ENCODE measurements around the gene EMC8. TPM values are rescaled to one million over a fixed set of nuclear protein-coding genes. Genes with fewer than 3 reads are reported as not detected.

The EMC8 gene
- total RNA-seq, 1 experiment from 2014 or later: 62.7 TPM

DNA sequence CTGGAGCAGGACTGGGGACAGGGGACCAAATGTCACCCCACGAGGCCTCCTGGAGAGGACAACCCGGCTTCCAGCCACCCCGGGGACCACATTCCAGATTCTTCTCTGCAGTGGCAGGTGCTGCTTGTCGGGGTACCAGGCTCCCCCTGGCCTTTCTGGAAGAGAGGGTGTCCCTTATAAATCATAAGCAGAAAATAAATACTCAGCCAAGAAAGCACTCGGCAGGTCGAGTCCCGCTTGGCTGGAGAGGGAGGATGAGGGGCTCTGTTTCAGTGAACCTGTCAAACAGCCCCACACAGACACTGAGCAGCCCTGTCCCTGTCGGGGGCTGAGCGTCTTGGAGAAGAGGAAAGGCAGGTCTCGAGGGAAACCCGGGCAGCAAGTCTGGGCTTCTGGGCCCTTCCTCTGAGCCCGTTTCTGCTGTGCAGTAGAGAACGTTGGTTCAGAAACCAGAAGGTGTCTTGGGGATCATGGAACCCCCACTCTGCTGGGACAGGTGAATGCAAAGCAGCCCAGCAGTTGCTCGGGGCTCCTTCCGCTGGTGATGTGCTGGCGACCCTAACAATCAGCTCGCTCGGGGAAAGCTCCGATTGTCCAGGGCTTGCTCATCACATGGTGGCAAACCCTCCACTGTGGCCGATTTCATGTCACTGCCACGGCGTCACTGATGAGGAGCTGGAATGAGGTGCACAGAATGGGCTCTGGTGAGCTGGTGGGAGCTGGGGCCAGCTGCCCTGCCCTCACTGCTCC is 36.8 kb upstream of the EMC8 start:
- intact Hi-C loops (cut with micrococcal nuclease; ENCODE audit: unreplicated experiment): no loop called here
- H3K27ac ChIP-seq (ENCODE audit: low read depth, low read length, poor library complexity, severe bottlenecking): no peak overlapping the region
- no peak for DNase-seq (ENCODE audit: low spot score)
- no peak overlapping the region for H3K4me3 ChIP-seq (ENCODE audit: low read depth, low read length, poor library complexity, severe bottlenecking)
- ChIA-PET CTCF (no interaction called here), POLR2A (ENCODE audit: low non-redundant PET) (no interaction called here)
- H3K27me3 ChIP-seq (replicated peaks; ENCODE audit: insufficient read depth, low read depth, low read length, poor library complexity): peaks cover 44% of the 10 kb centered on the region
- no TSS peak for BruUV-seq (replicated peaks)
- H3K4me1 ChIP-seq (ENCODE audit: insufficient read depth, low read length, poor library complexity, severe bottlenecking): no peaks in the 10 kb centered on the region
- TF ChIP-seq EZH2 (IDR thresholded peaks at IDR 0.05; ENCODE audit: borderline replicate concordance, low read depth, low read length, poor library complexity, severe bottlenecking) (no peak), CTCF (conservative IDR thresholded peaks at IDR 0.05; ENCODE audit: low read depth, low read length) (no peak)
- H3K36me3 ChIP-seq (ENCODE audit: insufficient read depth, low read length, poor library complexity, severe bottlenecking): no peaks in the 10 kb centered on the region
- H3K9me3 ChIP-seq (ENCODE audit: low read depth, low read length, poor library complexity, severe bottlenecking): no peaks in the 10 kb centered on the region

DNA sequence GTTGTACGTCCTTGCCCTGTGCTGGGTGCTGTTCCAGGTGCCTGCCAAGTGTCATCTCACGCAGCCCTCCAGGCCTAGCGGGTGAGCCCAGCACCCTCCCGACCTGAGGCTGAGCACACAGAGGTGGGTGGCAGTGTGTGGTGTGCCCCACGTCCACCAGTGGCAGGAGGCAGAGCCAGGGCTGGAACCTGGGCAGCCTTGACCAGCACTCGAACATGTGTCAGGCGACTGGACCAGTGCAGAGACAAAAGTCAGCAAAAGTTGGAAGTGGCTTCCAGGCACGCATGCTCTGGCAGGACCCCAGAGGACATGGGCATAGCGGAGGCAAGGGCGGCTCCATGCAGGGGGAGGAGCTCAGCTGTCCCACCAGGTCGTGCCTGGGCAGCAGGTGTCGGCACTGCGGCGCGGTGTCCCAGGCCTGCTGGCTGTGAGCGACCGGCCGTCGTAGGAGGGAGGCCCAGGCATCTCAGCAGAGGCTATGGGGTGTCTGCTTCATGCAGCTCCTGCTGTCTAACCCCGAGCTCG is 35.9 kb upstream of the EMC8 start:
- intact Hi-C loops (cut with micrococcal nuclease; ENCODE audit: unreplicated experiment): no loop called here
- Histone ChIP-seq H3K4me3 (ENCODE audit: low read depth, low read length, poor library complexity, severe bottlenecking) (no peak overlapping the region), H3K27ac (ENCODE audit: low read depth, low read length, poor library complexity, severe bottlenecking) (no peak overlapping the region), H3K9me3 (ENCODE audit: low read depth, low read length, poor library complexity, severe bottlenecking) (no peaks in the 10 kb centered on the region), H3K27me3 (replicated peaks; ENCODE audit: insufficient read depth, low read depth, low read length, poor library complexity) (peaks cover 51% of the 10 kb centered on the region), H3K36me3 (ENCODE audit: insufficient read depth, low read length, poor library complexity, severe bottlenecking) (no peaks in the 10 kb centered on the region), H3K4me1 (ENCODE audit: insufficient read depth, low read length, poor library complexity, severe bottlenecking) (no peaks in the 10 kb centered on the region)
- ChIA-PET POLR2A (ENCODE audit: low non-redundant PET) (no interaction called here), CTCF (no interaction called here)
- BruUV-seq (replicated peaks): no TSS peak
- TF ChIP-seq CTCF (conservative IDR thresholded peaks at IDR 0.05; ENCODE audit: low read depth, low read length): no peak
- no peak for TF ChIP-seq EZH2 (IDR thresholded peaks at IDR 0.05; ENCODE audit: borderline replicate concordance, low read depth, low read length, poor library complexity, severe bottlenecking)
- DNase-seq (ENCODE audit: low spot score): no peak

GRCh38 chr16:85834741-85835140 is 35.4 kb upstream of the EMC8 start:
- Histone ChIP-seq H3K27ac (ENCODE audit: low read depth, low read length, poor library complexity, severe bottlenecking) (no peak overlapping the region), H3K27me3 (replicated peaks; ENCODE audit: insufficient read depth, low read depth, low read length, poor library complexity) (peaks cover 53% of the 10 kb centered on the region), H3K9me3 (ENCODE audit: low read depth, low read length, poor library complexity, severe bottlenecking) (no peaks in the 10 kb centered on the region), H3K4me3 (ENCODE audit: low read depth, low read length, poor library complexity, severe bottlenecking) (no peak overlapping the region), H3K36me3 (ENCODE audit: insufficient read depth, low read length, poor library complexity, severe bottlenecking) (no peaks in the 10 kb centered on the region), H3K4me1 (ENCODE audit: insufficient read depth, low read length, poor library complexity, severe bottlenecking) (no peaks in the 10 kb centered on the region)
- no peak for DNase-seq (ENCODE audit: low spot score)
- intact Hi-C loops (cut with micrococcal nuclease; ENCODE audit: unreplicated experiment): no loop called here
- BruUV-seq (replicated peaks): no TSS peak
- POLR2A ChIA-PET (ENCODE audit: low non-redundant PET): no interaction called here
- CTCF ChIA-PET: no interaction called here
- TF ChIP-seq EZH2 (IDR thresholded peaks at IDR 0.05; ENCODE audit: borderline replicate concordance, low read depth, low read length, poor library complexity, severe bottlenecking) (no peak), CTCF (conservative IDR thresholded peaks at IDR 0.05; ENCODE audit: low read depth, low read length) (no peak)
